ENCODE measurements around the gene KRT10.

DNA sequence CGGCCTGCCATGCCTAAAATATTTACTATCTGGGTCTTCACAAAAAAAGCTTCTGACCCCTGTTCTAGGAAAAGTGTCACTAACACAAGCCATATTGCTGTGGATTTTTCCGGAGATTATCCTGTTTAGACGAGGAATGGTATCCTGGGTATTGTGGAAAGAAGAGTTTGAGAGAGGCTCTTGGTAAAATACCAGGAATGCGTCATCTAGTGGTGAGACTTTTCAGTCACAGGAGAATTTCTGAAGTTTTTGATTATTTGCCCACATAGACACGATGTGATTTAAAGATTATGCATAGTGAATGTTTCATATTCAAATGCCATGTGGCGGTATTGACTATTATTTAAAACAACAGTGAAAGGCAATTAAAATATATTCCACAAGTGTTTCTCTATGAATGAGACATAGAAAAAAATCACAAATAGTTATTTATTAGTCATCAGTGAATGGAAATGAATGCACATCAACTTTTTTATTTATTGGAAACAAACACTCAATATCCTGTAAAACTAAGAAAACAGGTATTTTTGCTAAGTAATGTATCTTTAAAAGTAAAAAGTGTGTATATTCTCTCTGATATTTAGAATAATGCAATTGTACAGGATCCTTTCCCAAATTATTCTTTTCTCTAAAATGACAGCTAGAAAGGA lies 30.5 kb downstream of the KRT10 start:
- TF ChIP-seq, protein P1, sequence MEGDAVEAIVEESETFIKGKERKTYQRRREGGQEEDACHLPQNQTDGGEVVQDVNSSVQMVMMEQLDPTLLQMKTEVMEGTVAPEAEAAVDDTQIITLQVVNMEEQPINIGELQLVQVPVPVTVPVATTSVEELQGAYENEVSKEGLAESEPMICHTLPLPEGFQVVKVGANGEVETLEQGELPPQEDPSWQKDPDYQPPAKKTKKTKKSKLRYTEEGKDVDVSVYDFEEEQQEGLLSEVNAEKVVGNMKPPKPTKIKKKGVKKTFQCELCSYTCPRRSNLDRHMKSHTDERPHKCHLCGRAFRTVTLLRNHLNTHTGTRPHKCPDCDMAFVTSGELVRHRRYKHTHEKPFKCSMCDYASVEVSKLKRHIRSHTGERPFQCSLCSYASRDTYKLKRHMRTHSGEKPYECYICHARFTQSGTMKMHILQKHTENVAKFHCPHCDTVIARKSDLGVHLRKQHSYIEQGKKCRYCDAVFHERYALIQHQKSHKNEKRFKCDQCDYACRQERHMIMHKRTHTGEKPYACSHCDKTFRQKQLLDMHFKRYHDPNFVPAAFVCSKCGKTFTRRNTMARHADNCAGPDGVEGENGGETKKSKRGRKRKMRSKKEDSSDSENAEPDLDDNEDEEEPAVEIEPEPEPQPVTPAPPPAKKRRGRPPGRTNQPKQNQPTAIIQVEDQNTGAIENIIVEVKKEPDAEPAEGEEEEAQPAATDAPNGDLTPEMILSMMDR (IDR thresholded peaks at IDR 0.05): peak; percentile 10 to 62 (median 54)
- no peak for TF ChIP-seq POLR2A (IDR thresholded peaks at IDR 0.05)

All from Peyer's patch (tissue), 4 donors.